Measurements from ENCODE around the gene CCDC66.
"Not testable (repeated sequence)": the region's sequence is repeated elsewhere in the genome, so short reads cannot be mapped to it uniquely, and the experiment has no call there.

CCDC66 gene

GRCh38 chr3:56556908-56557830, at the start of gene CCDC66:
Gene CCDC66 (plus strand): TSS chr3:56557175. CDS start chr3:56557243, 68 bp downstream.
- peak; percentile 96 for DNase-seq

GRCh38 chr3:56519641-56520040, 37.3 kb upstream of the CCDC66 start:
- DNase-seq = no peak

- no peak for DNase-seq
These were observed 34.6 kb upstream of the CCDC66 start for GRCh38 chr3:56522374-56522773.

- no peak for DNase-seq
These were observed 31.7 kb upstream of the CCDC66 start for GRCh38 chr3:56525291-56525690.

GRCh38 chr3:56536735-56537134, 20.2 kb upstream of the CCDC66 start:
- no peak for DNase-seq

- no peak for DNase-seq
These were observed 9.5 kb upstream of the CCDC66 start for GRCh38 chr3:56547486-56547885.

- no peak for DNase-seq
These were observed 826 bp downstream of the CCDC66 start for GRCh38 chr3:56557831-56558170.

- no peak for DNase-seq
These were observed 16.5 kb downstream of the CCDC66 start for GRCh38 chr3:56573501-56573900.

- not testable (repeated sequence) for DNase-seq
These were observed 25.0 kb downstream of the CCDC66 start for GRCh38 chr3:56581941-56582340.

GRCh38 chr3:56584275-56584674, 27.3 kb downstream of the CCDC66 start:
- DNase-seq = not testable (repeated sequence)

- DNase-seq = no peak
These were observed 33.8 kb downstream of the CCDC66 start for GRCh38 chr3:56590814-56591213.

GRCh38 chr3:56591262-56591661, 34.3 kb downstream of the CCDC66 start:
- peak; percentile 61 to 66 for DNase-seq

GRCh38 chr3:56593455-56594158, 36.6 kb downstream of the CCDC66 start:
- DNase-seq = no peak

GRCh38 chr3:56595975-56596840, 39.2 kb downstream of the CCDC66 start:
- no peak for DNase-seq

- not testable (repeated sequence) for DNase-seq
These were observed 51.5 kb downstream of the CCDC66 start for GRCh38 chr3:56608479-56608878.

- DNase-seq = no peak
These were observed 53.8 kb downstream of the CCDC66 start for GRCh38 chr3:56610669-56611335.

GRCh38 chr3:56611364-56611763, 54.4 kb downstream of the CCDC66 start:
- no peak for DNase-seq

- no peak for DNase-seq
These were observed 55.2 kb downstream of the CCDC66 start for GRCh38 chr3:56612146-56612545.

GRCh38 chr3:56613016-56613415, 56.0 kb downstream of the CCDC66 start:
- no peak for DNase-seq

- DNase-seq = no peak
These were observed 59.6 kb downstream of the CCDC66 start for GRCh38 chr3:56616478-56617006.

GRCh38 chr3:56620371-56620770, 63.4 kb downstream of the CCDC66 start:
- DNase-seq = no peak

- no peak for DNase-seq
These were observed 64.7 kb downstream of the CCDC66 start for GRCh38 chr3:56621681-56622080.
